GM23338 (cell line): ENCODE data around the gene RNASEH2C. TPM values are rescaled to one million over a fixed set of nuclear protein-coding genes. Genes with fewer than 3 reads are reported as not detected.

Experiments used
- ATAC-seq: fragments of 200-7000 bp; cut with Tn5 transposase; 3 replicates; pipeline ENCODE4 v1.9.1; 2020
- DNase-seq: peaks from one replicate; pipeline ENCODE4 v3.0.0-alpha.2; 2015; ENCODE audit warnings: low spot score
- H2AFZ ChIP-seq: fragments of 200-600 bp; sonication (generic); 2 replicates; pipeline ENCODE4 v1.8.0; 2016; ENCODE audit warnings: antibody characterized with exemption, mild to moderate bottlenecking, moderate library complexity
- H3F3A ChIP-seq: fragments of 200-600 bp; sonication (generic); replicated peaks from 2 replicates; pipeline ENCODE4 v1.8.0; 2017; ENCODE audit warnings: antibody characterized with exemption, mixed run types, low read depth
- H3K27ac ChIP-seq: fragments of 200-600 bp; sonication (generic); 2 replicates; pipeline ENCODE4 v1.6.1; 2016; ENCODE audit warnings: low read depth
- H3K27me3 ChIP-seq: fragments of 200-600 bp; sonication (generic); 2 replicates; pipeline ENCODE4 v1.8.0; 2016; ENCODE audit warnings: mild to moderate bottlenecking, mixed run types, moderate library complexity; ENCODE audit not compliant: insufficient read depth
- H3K36me3 ChIP-seq: fragments of 200-600 bp; sonication (generic); 2 replicates; pipeline ENCODE4 v1.8.0; 2016; ENCODE audit warnings: mild to moderate bottlenecking; ENCODE audit not compliant: insufficient read depth
- H3K4me1 ChIP-seq: fragments of 200-600 bp; sonication (generic); 2 replicates; pipeline ENCODE4 v1.8.0; 2016; ENCODE audit warnings: mild to moderate bottlenecking, moderate library complexity; ENCODE audit not compliant: insufficient read depth
- H3K4me2 ChIP-seq: fragments of 200-600 bp; sonication (generic); 2 replicates; pipeline ENCODE4 v1.7.1; 2017; ENCODE audit warnings: mixed run types
- H3K4me3 ChIP-seq: fragments of 200-600 bp; sonication (generic); 2 replicates; pipeline ENCODE4 v1.6.1; 2016; ENCODE audit warnings: mixed run types
- H3K79me2 ChIP-seq: fragments of 200-600 bp; sonication (generic); replicated peaks from 2 replicates; pipeline ENCODE4 v1.8.0; 2017; ENCODE audit warnings: mild to moderate bottlenecking; ENCODE audit not compliant: insufficient read depth
- H3K9me2 ChIP-seq: fragments of 200-600 bp; sonication (generic); 2 replicates; pipeline ENCODE4 v1.8.0; 2017; ENCODE audit not compliant: insufficient read depth
- H4K20me1 ChIP-seq: fragments of 200-600 bp; sonication (generic); replicated peaks from 2 replicates; pipeline ENCODE4 v1.8.0; 2017; ENCODE audit warnings: mild to moderate bottlenecking; ENCODE audit not compliant: insufficient read depth
- H3K27ac Mint-ChIP-seq: 2 replicates; pipeline ENCODE4 v1.8.0; 2020; ENCODE audit warnings: inconsistent platforms, mild to moderate bottlenecking, moderate library complexity, mixed read lengths
- H3K27me3 Mint-ChIP-seq: 3 replicates; pipeline ENCODE4 v1.8.0; 2022; ENCODE audit warnings: low read depth, mild to moderate bottlenecking, moderate library complexity, mixed read lengths, inconsistent platforms; ENCODE audit not compliant: insufficient read depth, poor library complexity
- H3K36me3 Mint-ChIP-seq: 3 replicates; pipeline ENCODE4 v1.8.0; 2021; ENCODE audit warnings: low read depth, mild to moderate bottlenecking, inconsistent platforms, moderate library complexity, mixed read lengths
- H3K4me1 Mint-ChIP-seq: 3 replicates; pipeline ENCODE4 v1.8.0; 2020; ENCODE audit warnings: mild to moderate bottlenecking, inconsistent platforms, mixed read lengths
- H3K4me3 Mint-ChIP-seq: 3 replicates; pipeline ENCODE4 v1.8.0; 2021; ENCODE audit warnings: moderate library complexity, mild to moderate bottlenecking, inconsistent platforms, mixed read lengths
- H3K9me3 Mint-ChIP-seq: 3 replicates; pipeline ENCODE4 v1.8.0; 2020; ENCODE audit warnings: moderate library complexity, mild to moderate bottlenecking, inconsistent platforms, mixed read lengths
- CREB1 ChIP-seq: fragments of 250-450 bp; sonication (Bioruptor Pico); IDR thresholded peaks from 2 replicates; pipeline ENCODE4 v1.5.0; 2020; ENCODE audit warnings: low read depth, mild to moderate bottlenecking, moderate library complexity
- EZH2 ChIP-seq: fragments of 200-600 bp; sonication (generic); IDR thresholded peaks from one replicate; pipeline ENCODE4 v1.8.0; 2017; ENCODE audit warnings: antibody characterized with exemption, mild to moderate bottlenecking, low read depth; ENCODE audit not compliant: unreplicated experiment
- EZH2phosphoT487 ChIP-seq: fragments of 200-600 bp; sonication (generic); IDR thresholded peaks from one replicate; pipeline ENCODE4 v1.8.1; 2018; ENCODE audit warnings: antibody characterized with exemption; ENCODE audit not compliant: unreplicated experiment
- JUNB ChIP-seq: IDR thresholded peaks from one replicate; pipeline ENCODE4 v1.6.1; 2016; ENCODE audit warnings: antibody characterized with exemption; ENCODE audit not compliant: unreplicated experiment
- STAT1 ChIP-seq: IDR thresholded peaks from one replicate; pipeline ENCODE4 v1.6.1; 2016; ENCODE audit warnings: antibody characterized with exemption; ENCODE audit not compliant: unreplicated experiment
- ZNF331 ChIP-seq: fragments of 250-450 bp; sonication (Bioruptor Pico); IDR thresholded peaks from 2 replicates; pipeline ENCODE4 v1.5.0; 2020; ENCODE audit warnings: low read depth, mild to moderate bottlenecking, moderate library complexity
- ZNF462 ChIP-seq: fragments of 250-450 bp; sonication (Bioruptor Pico); IDR thresholded peaks from 2 replicates; pipeline ENCODE4 v1.5.0; 2020; ENCODE audit warnings: mild to moderate bottlenecking, moderate library complexity
- polyA plus RNA-seq: library from polyadenylated mRNA; unstranded; fragments of >200 nt; fragmentation: Nextera tagmentation; extraction: Ambion mirVana; gene quantifications from 2 replicates; pipeline ENCODE4 v1.2.1, GENCODE V29; 2016
- total RNA-seq: library from RNA; depleted of rRNA; stranded (reverse); fragments of >200 nt; shearing (Covaris generic); gene quantifications from 2 replicates; pipeline ENCODE4 v1.2.3, GENCODE V29; 2014
- TF ChIP-seq, protein P1 (sequence below): IDR thresholded peaks from 2 replicates; pipeline ENCODE4 v1.6.1; 2016; ENCODE audit warnings: antibody characterized with exemption
- TF ChIP-seq, protein P2 (sequence below): IDR thresholded peaks from one replicate; pipeline ENCODE4 v1.6.1; 2018; ENCODE audit warnings: antibody characterized with exemption; ENCODE audit not compliant: unreplicated experiment

The RNASEH2C gene
- total and polyA plus RNA-seq, 2 experiments from 2014 or later, result 37.8 to 73.2 TPM

DNA sequence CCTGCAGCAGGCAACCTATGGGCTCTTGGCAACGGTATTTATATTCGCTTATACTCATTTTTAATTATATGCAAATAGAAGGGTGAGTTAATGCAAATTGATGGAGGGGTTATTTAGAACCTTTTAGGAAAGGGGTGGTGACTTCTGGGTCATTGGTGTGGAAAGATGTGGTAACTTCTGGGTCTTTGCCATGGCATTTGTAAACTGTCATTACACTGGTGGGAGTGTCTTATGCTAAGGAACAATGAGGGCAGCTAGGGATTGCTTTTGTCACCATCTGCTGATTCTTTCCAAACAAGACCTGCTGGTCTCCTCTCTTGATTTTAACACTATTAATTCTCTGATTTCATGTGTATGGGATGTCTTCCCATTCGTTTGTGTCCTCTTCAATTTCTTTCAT, 20.2 kb downstream of the RNASEH2C start:
- Mint-ChIP-seq H3K27me3 (peaks cover 6% of the 10 kb centered on the region), H3K4me1 (no peaks in the 10 kb centered on the region), H3K9me3 (peaks cover 12% of the 10 kb centered on the region), H3K4me3 (no peak overlapping the region), H3K27ac (no peak overlapping the region), H3K36me3 (no peaks in the 10 kb centered on the region)
- DNase-seq (no peak), ATAC-seq (no peak)
- Histone ChIP-seq H3K4me2 (no peak overlapping the region), H3K4me3 (no peak overlapping the region), H4K20me1 (no peaks in the 10 kb centered on the region), H3K4me1 (no peaks in the 10 kb centered on the region), H3K27me3 (no peaks in the 10 kb centered on the region), H2AFZ (no peak overlapping the region), H3K9me2 (no peaks in the 10 kb centered on the region; the same call in 1 of the 2 replicates), H3K27ac (no peak overlapping the region), H3K79me2 (no peaks in the 10 kb centered on the region), H3K36me3 (no peaks in the 10 kb centered on the region), H3F3A (no peaks in the 10 kb centered on the region)
- TF ChIP-seq, protein P1, sequence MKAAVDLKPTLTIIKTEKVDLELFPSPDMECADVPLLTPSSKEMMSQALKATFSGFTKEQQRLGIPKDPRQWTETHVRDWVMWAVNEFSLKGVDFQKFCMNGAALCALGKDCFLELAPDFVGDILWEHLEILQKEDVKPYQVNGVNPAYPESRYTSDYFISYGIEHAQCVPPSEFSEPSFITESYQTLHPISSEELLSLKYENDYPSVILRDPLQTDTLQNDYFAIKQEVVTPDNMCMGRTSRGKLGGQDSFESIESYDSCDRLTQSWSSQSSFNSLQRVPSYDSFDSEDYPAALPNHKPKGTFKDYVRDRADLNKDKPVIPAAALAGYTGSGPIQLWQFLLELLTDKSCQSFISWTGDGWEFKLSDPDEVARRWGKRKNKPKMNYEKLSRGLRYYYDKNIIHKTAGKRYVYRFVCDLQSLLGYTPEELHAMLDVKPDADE, result no peak
- TF ChIP-seq ZNF462 (CRISPR knock-in tag), result no peak
- TF ChIP-seq JUNB, result no peak
- TF ChIP-seq CREB1 (CRISPR knock-in tag), result no peak
- TF ChIP-seq EZH2phosphoT487, result no peak
- no peak for TF ChIP-seq STAT1
- TF ChIP-seq EZH2, result no peak
- no peak for TF ChIP-seq ZNF331
- TF ChIP-seq, protein P2, sequence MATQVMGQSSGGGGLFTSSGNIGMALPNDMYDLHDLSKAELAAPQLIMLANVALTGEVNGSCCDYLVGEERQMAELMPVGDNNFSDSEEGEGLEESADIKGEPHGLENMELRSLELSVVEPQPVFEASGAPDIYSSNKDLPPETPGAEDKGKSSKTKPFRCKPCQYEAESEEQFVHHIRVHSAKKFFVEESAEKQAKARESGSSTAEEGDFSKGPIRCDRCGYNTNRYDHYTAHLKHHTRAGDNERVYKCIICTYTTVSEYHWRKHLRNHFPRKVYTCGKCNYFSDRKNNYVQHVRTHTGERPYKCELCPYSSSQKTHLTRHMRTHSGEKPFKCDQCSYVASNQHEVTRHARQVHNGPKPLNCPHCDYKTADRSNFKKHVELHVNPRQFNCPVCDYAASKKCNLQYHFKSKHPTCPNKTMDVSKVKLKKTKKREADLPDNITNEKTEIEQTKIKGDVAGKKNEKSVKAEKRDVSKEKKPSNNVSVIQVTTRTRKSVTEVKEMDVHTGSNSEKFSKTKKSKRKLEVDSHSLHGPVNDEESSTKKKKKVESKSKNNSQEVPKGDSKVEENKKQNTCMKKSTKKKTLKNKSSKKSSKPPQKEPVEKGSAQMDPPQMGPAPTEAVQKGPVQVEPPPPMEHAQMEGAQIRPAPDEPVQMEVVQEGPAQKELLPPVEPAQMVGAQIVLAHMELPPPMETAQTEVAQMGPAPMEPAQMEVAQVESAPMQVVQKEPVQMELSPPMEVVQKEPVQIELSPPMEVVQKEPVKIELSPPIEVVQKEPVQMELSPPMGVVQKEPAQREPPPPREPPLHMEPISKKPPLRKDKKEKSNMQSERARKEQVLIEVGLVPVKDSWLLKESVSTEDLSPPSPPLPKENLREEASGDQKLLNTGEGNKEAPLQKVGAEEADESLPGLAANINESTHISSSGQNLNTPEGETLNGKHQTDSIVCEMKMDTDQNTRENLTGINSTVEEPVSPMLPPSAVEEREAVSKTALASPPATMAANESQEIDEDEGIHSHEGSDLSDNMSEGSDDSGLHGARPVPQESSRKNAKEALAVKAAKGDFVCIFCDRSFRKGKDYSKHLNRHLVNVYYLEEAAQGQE, result no peak
